HepG2 (cell line): Measurements from ENCODE around the gene SUOX. TPM values are rescaled to one million over a fixed set of nuclear protein-coding genes. Genes with fewer than 3 reads are reported as not detected.

ENCODE experiments used
- BHLHE40 ChIP-seq: IDR thresholded peaks from 2 replicates; pipeline ENCODE4 v1.6.1; 2011; ENCODE audit warnings: low read length, improper control_type of control experiment
- ELF1 ChIP-seq: sonication (generic); formaldehyde crosslinking; IDR thresholded peaks from 2 replicates; pipeline ENCODE4 v1.4.0; 2020; ENCODE audit warnings: missing genetic modification reagents
- ETV5 ChIP-seq: IDR thresholded peaks from 2 replicates; pipeline ENCODE4 v1.6.1; 2018; ENCODE audit warnings: missing biosample characterization, missing genetic modification reagents, inconsistent platforms, borderline replicate concordance
- HDAC6 ChIP-seq: fragments of 200-600 bp; sonication (generic); IDR thresholded peaks from 2 replicates; pipeline ENCODE4 v1.7.0; 2017; ENCODE audit warnings: mild to moderate bottlenecking, antibody characterized with exemption, low read length, low read depth
- HOXA3 ChIP-seq: sonication (generic); formaldehyde crosslinking; IDR thresholded peaks from 2 replicates; pipeline ENCODE4 v1.5.0; 2020; ENCODE audit warnings: missing genetic modification reagents
- KAT2B ChIP-seq: fragments of 150-350 bp; IDR thresholded peaks from 2 replicates; pipeline ENCODE4 v1.6.1; 2014; ENCODE audit warnings: low read depth, low read length, borderline replicate concordance
- NBN ChIP-seq: fragments of 450-650 bp; conservative IDR thresholded peaks from 2 replicates; pipeline ENCODE4 v1.6.1; 2017
- PHF5A ChIP-seq: IDR thresholded peaks from one replicate; pipeline ENCODE4 v1.6.1; 2018; ENCODE audit warnings: low read depth, missing genetic modification reagents; ENCODE audit not compliant: unreplicated experiment
- REL ChIP-seq: sonication (generic); formaldehyde crosslinking; conservative IDR thresholded peaks from 2 replicates; pipeline ENCODE4 v1.8.0; 2022; ENCODE audit warnings: mild to moderate bottlenecking, missing genetic modification reagents, moderate library complexity
- RFXANK ChIP-seq: IDR thresholded peaks from 2 replicates; pipeline ENCODE4 v1.6.1; 2016
- SMAD1 ChIP-seq: sonication (generic); formaldehyde crosslinking; IDR thresholded peaks from 2 replicates; pipeline ENCODE4 v1.4.0; 2020; ENCODE audit warnings: missing genetic modification reagents, low read depth, mild to moderate bottlenecking, borderline replicate concordance
- TSC22D2 ChIP-seq: sonication (generic); formaldehyde crosslinking; IDR thresholded peaks from 2 replicates; pipeline ENCODE4 v1.5.1; 2020; ENCODE audit warnings: missing genetic modification reagents, mild to moderate bottlenecking, borderline replicate concordance
- ZBTB25 ChIP-seq: IDR thresholded peaks from 2 replicates; pipeline ENCODE4 v1.6.1; 2018; ENCODE audit warnings: missing genetic modification reagents
- ZFP36 ChIP-seq: fragments of 150-350 bp; IDR thresholded peaks from 2 replicates; pipeline ENCODE4 v1.6.1; 2018; ENCODE audit warnings: borderline replicate concordance, low read length, low read depth; ENCODE audit not compliant: partially characterized antibody
- ZFP91 ChIP-seq: sonication (generic); formaldehyde crosslinking; IDR thresholded peaks from 2 replicates; pipeline ENCODE4 v1.9.0; 2022; ENCODE audit warnings: missing genetic modification reagents, mild to moderate bottlenecking, borderline replicate concordance
- ZMAT3 ChIP-seq: sonication (generic); formaldehyde crosslinking; conservative IDR thresholded peaks from 2 replicates; pipeline ENCODE4 v1.7.0; 2021; ENCODE audit warnings: missing genetic modification reagents
- ZNF232 ChIP-seq: sonication (generic); formaldehyde crosslinking; IDR thresholded peaks from 2 replicates; pipeline ENCODE4 v1.4.0; 2020; ENCODE audit warnings: missing genetic modification reagents, borderline replicate concordance
- ZNF263 ChIP-seq: sonication (generic); formaldehyde crosslinking; IDR thresholded peaks from 2 replicates; pipeline ENCODE4 v1.4.0; 2020; ENCODE audit warnings: missing genetic modification reagents
- ZNF296 ChIP-seq: sonication (generic); formaldehyde crosslinking; conservative IDR thresholded peaks from 2 replicates; pipeline ENCODE4 v1.5.0; 2020; ENCODE audit warnings: mild to moderate bottlenecking, missing genetic modification reagents
- ZNF747 ChIP-seq: sonication (generic); formaldehyde crosslinking; IDR thresholded peaks from 2 replicates; pipeline ENCODE4 v1.8.1; 2023; ENCODE audit warnings: missing genetic modification reagents, mild to moderate bottlenecking, borderline replicate concordance
- polyA plus RNA-seq, 8 experiments: library from polyadenylated mRNA; depleted of rRNA in 3 of 8; stranded (reverse) in 7 of 8; unstranded in 1 of 8; fragments of >200 nt; fragmentation: Illumina TruSeq in 4 of 8; extraction: Trizol in 4 of 8; gene quantifications; 2 replicates each; pipeline versions ENCODE4 v1.2.1 to v1.2.3, GENCODE V29; 2011 to 2016; ENCODE audit warnings: low read depth in 4 of 8, missing spikeins in 1 of 8, mixed read lengths in 1 of 8; ENCODE audit not compliant: insufficient read depth in 1 of 8
- total RNA-seq, 5 experiments: library from RNA; depleted of rRNA; stranded (reverse); fragments of >200 nt; fragmentation: Illumina TruSeq; extraction: Trizol; gene quantifications; 2 replicates each; pipeline ENCODE4 v1.2.3, GENCODE V29; 2016; ENCODE audit warnings: low read depth in 1 of 5
- TF ChIP-seq, protein P1 (sequence below): IDR thresholded peaks from 2 replicates; pipeline ENCODE4 v1.6.1; 2016; ENCODE audit warnings: missing genetic modification reagents, missing compliant biosample characterization
- TF ChIP-seq, protein P2 (sequence below): IDR thresholded peaks from 2 replicates; pipeline ENCODE4 v1.6.1; 2016; ENCODE audit warnings: control low read depth
- TF ChIP-seq, protein P3 (sequence below): sonication (generic); formaldehyde crosslinking; IDR thresholded peaks from 2 replicates; pipeline ENCODE4 v1.5.1; 2020; ENCODE audit warnings: missing genetic modification reagents, mild to moderate bottlenecking, borderline replicate concordance

Gene SUOX
- total and polyA plus RNA-seq, 2 of the 13 experiments (the other 11 are each of a cell fraction or from before 2014, with no cell fraction given) = 23.9 to 25.9 TPM

- TF ChIP-seq TSC22D2 (CRISPR knock-in tag) (peak; percentile 94), ZNF747 (peak; percentile 85), BHLHE40 (no peak), ZFP91 (CRISPR knock-in tag) (peak; percentile 84; the same call in 1 of the 2 replicates), ZNF232 (CRISPR knock-in tag) (peak; percentile 97), ZNF263 (peak; percentile 65; the same call in 1 of the 2 replicates), ZNF296 (CRISPR knock-in tag) (no peak), KAT2B (no peak), RFXANK (peak; percentile 93), SMAD1 (peak; percentile 74; the same call in 1 of the 2 replicates), ZFP36 (no peak), ELF1 (CRISPR knock-in tag) (peak; percentile 95), HOXA3 (peak; percentile 93), PHF5A (CRISPR knock-in tag) (peak; percentile 92), ETV5 (CRISPR knock-in tag) (peak; percentile 96), NBN (no peak), HDAC6 (no peak), ZBTB25 (CRISPR knock-in tag) (peak; percentile 97), ZMAT3 (CRISPR knock-in tag) (no peak), REL (no peak)
- TF ChIP-seq, protein P1, sequence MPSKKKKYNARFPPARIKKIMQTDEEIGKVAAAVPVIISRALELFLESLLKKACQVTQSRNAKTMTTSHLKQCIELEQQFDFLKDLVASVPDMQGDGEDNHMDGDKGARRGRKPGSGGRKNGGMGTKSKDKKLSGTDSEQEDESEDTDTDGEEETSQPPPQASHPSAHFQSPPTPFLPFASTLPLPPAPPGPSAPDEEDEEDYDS (CRISPR knock-in tag) = peak; percentile 96
- TF ChIP-seq, protein P2, sequence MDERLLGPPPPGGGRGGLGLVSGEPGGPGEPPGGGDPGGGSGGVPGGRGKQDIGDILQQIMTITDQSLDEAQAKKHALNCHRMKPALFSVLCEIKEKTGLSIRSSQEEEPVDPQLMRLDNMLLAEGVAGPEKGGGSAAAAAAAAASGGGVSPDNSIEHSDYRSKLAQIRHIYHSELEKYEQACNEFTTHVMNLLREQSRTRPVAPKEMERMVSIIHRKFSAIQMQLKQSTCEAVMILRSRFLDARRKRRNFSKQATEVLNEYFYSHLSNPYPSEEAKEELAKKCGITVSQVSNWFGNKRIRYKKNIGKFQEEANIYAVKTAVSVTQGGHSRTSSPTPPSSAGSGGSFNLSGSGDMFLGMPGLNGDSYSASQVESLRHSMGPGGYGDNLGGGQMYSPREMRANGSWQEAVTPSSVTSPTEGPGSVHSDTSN (CRISPR knock-in tag) = peak; percentile 44
- TF ChIP-seq, protein P3, sequence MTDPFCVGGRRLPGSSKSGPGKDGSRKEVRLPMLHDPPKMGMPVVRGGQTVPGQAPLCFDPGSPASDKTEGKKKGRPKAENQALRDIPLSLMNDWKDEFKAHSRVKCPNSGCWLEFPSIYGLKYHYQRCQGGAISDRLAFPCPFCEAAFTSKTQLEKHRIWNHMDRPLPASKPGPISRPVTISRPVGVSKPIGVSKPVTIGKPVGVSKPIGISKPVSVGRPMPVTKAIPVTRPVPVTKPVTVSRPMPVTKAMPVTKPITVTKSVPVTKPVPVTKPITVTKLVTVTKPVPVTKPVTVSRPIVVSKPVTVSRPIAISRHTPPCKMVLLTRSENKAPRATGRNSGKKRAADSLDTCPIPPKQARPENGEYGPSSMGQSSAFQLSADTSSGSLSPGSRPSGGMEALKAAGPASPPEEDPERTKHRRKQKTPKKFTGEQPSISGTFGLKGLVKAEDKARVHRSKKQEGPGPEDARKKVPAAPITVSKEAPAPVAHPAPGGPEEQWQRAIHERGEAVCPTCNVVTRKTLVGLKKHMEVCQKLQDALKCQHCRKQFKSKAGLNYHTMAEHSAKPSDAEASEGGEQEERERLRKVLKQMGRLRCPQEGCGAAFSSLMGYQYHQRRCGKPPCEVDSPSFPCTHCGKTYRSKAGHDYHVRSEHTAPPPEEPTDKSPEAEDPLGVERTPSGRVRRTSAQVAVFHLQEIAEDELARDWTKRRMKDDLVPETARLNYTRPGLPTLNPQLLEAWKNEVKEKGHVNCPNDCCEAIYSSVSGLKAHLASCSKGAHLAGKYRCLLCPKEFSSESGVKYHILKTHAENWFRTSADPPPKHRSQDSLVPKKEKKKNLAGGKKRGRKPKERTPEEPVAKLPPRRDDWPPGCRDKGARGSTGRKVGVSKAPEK (CRISPR knock-in tag) = no peak
Observed at GRCh38 chr12:56041552-56042429, 44.7 kb downstream of the SUOX start, which contains the start of gene RPS26 (continued).
